Fibroblast of lung (primary cell): ENCODE data around the gene GRN.
"Not testable (repeated sequence)": the region's sequence is repeated elsewhere in the genome, so short reads cannot be mapped to it uniquely, and the experiment has no call there.

Experiments
- EZH2 ChIP-seq: IDR thresholded peaks from 2 replicates; pipeline ENCODE4 v1.5.1; 2012; ENCODE audit warnings: low read length, control low read depth, mild to moderate bottlenecking; ENCODE audit errors: missing control alignments
- TF ChIP-seq, protein P1 (sequence below), 2 donors: IDR thresholded peaks in 1 of 2; conservative IDR thresholded peaks in 1 of 2; 1 replicate in 1 of 2; 2 replicates in 1 of 2; pipeline ENCODE4 v1.5.1; 2011 to 2012; ENCODE audit warnings: low read length in 2 of 2, control low read depth in 1 of 2, inconsistent platforms in 1 of 2, low read depth in 1 of 2, mild to moderate bottlenecking in 1 of 2

DNA sequence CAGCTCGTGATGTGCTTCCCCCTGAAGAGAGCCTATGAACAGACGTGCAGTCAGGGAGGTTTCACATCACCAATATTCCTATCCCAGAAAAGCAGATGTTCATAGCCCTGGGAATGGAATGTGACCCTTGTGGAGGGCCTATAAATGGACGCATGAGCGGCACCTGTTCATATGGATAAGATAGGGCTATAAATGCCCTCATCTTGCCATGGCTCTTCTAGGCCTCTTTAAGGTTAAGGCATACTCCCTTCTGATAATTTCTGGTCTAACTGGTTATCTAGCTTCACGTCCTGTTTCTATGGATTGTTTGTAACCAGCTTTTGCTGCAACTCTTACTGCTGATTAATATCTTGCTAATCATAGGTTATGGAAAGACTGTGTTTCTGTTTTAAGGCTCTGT, 4.5 kb upstream of the GRN start:
- TF ChIP-seq, protein P1, sequence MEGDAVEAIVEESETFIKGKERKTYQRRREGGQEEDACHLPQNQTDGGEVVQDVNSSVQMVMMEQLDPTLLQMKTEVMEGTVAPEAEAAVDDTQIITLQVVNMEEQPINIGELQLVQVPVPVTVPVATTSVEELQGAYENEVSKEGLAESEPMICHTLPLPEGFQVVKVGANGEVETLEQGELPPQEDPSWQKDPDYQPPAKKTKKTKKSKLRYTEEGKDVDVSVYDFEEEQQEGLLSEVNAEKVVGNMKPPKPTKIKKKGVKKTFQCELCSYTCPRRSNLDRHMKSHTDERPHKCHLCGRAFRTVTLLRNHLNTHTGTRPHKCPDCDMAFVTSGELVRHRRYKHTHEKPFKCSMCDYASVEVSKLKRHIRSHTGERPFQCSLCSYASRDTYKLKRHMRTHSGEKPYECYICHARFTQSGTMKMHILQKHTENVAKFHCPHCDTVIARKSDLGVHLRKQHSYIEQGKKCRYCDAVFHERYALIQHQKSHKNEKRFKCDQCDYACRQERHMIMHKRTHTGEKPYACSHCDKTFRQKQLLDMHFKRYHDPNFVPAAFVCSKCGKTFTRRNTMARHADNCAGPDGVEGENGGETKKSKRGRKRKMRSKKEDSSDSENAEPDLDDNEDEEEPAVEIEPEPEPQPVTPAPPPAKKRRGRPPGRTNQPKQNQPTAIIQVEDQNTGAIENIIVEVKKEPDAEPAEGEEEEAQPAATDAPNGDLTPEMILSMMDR (conservative IDR thresholded peaks at IDR 0.05 in 1 of 2, IDR thresholded peaks at IDR 0.05 in 1 of 2; ENCODE audit: low read depth in 1 of 2, low read length in 2 of 2), result not testable (repeated sequence)
- TF ChIP-seq EZH2, result not testable (repeated sequence)
